ACC112 (cell line): ENCODE measurements around the gene TMEM220.
"Not testable (repeated sequence)": the region's sequence is repeated elsewhere in the genome, so short reads cannot be mapped to it uniquely, and the experiment has no call there.

Experiments used
- H2AFZ ChIP-seq: fragments of 200-600 bp; sonication (generic); one replicate; pipeline ENCODE4 v1.6.0; 2017; ENCODE audit warnings: antibody characterized with exemption, low read length; ENCODE audit not compliant: unreplicated experiment
- H3K27ac ChIP-seq: fragments of 200-600 bp; sonication (generic); 2 replicates; pipeline ENCODE4 v1.5.1; 2014; ENCODE audit warnings: low read depth, mild to moderate bottlenecking, antibody characterized with exemption, low read length, moderate library complexity
- H3K27me3 ChIP-seq: fragments of 200-600 bp; sonication (generic); 2 replicates; pipeline ENCODE4 v1.6.1; 2014; ENCODE audit warnings: mild to moderate bottlenecking, antibody characterized with exemption, low read length, moderate library complexity, mixed read lengths; ENCODE audit not compliant: insufficient read depth
- H3K36me3 ChIP-seq: fragments of 200-600 bp; sonication (generic); 2 replicates; pipeline ENCODE4 v1.6.1; 2016; ENCODE audit warnings: mild to moderate bottlenecking, antibody characterized with exemption, low read length, moderate library complexity, mixed read lengths; ENCODE audit not compliant: insufficient read depth
- H3K4me1 ChIP-seq: fragments of 200-600 bp; sonication (generic); one replicate; pipeline ENCODE4 v1.6.1; 2016; ENCODE audit warnings: low read length, mixed read lengths; ENCODE audit not compliant: insufficient read depth, unreplicated experiment, control insufficient read depth
- H3K4me3 ChIP-seq: fragments of 200-600 bp; sonication (generic); 2 replicates; pipeline ENCODE4 v1.5.1; 2014; ENCODE audit warnings: mild to moderate bottlenecking, low read depth, low read length
- H3K79me2 ChIP-seq: fragments of 200-600 bp; sonication (generic); one replicate; pipeline ENCODE4 v1.6.0; 2016; ENCODE audit warnings: low read length; ENCODE audit not compliant: control insufficient read depth, unreplicated experiment, insufficient read depth

Gene TMEM220

DNA sequence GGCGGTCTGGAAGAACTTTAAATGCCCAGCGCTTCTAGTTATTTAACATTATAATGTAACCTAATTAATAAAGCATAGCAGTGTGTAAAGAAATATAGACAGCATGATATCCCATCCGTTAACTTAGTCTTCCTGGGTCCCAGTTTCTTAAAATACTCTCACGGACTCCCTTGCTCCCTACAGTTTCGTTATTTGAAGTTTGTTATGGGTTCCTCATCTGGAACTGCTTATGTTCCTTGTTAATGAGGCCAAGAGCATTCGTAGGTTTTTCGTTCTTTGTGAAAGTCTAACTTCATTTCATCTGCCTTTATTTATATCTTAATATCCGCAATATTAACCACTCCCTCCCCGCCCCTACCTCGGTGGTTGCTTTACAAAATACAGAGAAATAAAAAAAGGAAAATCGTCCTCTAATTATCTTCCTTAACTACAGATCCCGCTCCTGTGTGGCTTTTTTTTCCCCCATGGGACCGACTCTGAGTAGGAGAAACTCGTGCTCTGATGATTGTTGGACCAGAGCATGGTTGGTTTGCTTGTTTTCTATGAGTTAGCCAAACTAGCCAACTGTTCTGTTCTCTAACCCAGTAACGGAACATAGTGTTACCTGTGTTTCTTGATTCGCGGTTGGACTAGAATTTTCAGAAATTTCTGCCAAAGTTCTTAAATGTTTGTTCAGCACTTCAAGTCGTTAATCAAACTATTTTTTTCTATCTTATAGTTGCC is 31.6 kb downstream of the TMEM220 start:
- Histone ChIP-seq H3K36me3 (peaks cover 5% of the 10 kb centered on the region; the same call in 1 of the 2 replicates), H3K4me1 (peaks cover 28% of the 10 kb centered on the region), H3K27ac (peak overlapping the region; percentile 87), H3K79me2 (peaks cover 65% of the 10 kb centered on the region), H3K27me3 (no peaks in the 10 kb centered on the region), H3K4me3 (peak overlapping the region; percentile 94), H2AFZ (peak overlapping the region; percentile 70)

DNA sequence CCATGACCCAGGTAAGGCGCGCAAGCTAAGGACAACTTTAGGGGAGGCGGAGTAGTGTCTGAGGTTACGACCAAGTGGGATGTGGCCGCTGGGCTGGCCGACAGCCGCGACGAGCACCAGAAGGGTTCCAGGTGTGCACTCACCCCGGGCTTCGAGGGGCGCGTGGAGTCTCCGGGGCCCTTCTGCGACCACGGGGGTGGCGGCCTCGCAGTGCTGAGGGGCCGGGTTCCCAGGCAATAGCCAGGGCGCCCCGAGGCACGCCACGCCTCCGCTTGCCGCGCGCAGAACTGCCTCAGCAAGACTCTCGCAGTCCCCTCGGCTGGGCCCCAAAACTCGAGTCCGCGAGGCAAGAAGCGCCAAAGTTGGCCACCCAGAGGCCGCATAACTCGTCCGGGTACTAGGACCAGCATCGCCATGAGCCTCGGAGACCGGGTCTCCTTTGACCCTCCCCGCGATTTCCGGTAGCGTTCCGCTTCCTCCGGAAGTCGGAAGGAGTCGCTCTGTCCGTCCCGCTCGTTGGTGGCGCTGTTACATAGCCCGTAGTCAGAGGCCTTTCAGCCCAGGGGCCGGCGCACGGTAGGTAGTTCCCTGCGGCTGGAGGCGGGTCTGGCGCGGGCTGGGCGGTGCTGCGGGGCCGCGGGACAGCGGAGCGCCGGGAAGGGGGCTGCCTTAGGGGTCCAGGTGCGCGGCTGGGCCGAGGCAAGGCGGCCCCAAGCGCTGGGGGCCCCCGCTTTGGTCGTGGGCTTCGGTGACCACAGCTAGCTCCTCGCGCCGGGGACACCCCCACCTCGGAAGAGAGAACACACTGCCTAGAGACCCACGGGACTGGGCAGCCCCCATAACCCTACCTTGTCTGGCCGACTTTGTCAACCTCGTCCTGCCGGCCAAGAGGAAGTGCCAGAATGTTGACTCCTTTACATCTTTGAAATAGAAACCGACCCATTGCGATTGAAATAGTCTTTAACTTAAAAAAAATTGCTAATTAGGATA is 32.4 kb downstream of the TMEM220 start, which contains the start of the genes ADPRM and SCO1:
Gene ADPRM, plus strand, starts transcription at position 503 of the 990 bp plus-strand sequence. CDS start 7,333 bp downstream, outside the sequence.
Gene SCO1, minus strand, starts transcription at position 442 of the 990 bp plus-strand sequence. Its CDS starts 26 bp downstream, at position 416.
- Histone ChIP-seq H3K27me3 (no peaks in the 10 kb centered on the region), H3K4me1 (peaks cover 23% of the 10 kb centered on the region), H3K27ac (peak within 1 kb of the TSS; percentile 87), H3K4me3 (peak within 1 kb of the TSS; percentile 94), H2AFZ (peak within 1 kb of the TSS; percentile 85), H3K36me3 (peaks cover 13% of the 10 kb centered on the region), H3K79me2 (peaks cover 68% of the 10 kb centered on the region)

DNA sequence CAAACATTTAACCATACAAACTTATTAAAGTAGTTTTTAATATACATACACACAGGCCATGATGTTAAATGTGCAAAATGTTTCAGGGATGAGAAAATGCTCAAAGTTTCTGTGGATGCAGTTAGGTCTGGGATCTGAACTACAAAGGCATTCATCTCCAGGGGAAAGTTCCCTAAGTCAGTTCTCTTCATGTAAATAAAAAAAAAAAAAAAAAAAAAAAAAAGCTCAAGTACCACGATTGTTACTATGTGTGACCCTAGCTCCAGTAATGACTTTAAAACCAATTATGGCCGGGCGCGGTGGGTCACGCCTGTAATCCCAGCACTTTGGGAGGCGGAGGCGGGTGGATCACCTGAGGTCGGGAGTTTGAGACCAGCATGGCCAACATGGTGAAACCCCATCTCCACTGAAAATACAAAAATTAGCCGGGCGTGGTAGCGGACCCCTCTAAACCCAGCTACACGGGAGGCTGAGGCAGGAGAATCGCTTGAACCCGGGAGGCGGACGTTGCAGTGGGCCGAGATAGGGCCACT is 33.9 kb downstream of the TMEM220 start:
- Histone ChIP-seq H3K4me3 (peak overlapping the region; percentile 94), H3K36me3 (peaks cover 27% of the 10 kb centered on the region), H3K4me1 (peaks cover 18% of the 10 kb centered on the region), H3K79me2 (peaks cover 71% of the 10 kb centered on the region)
- H3K27me3 ChIP-seq, H3K27ac ChIP-seq, H2AFZ ChIP-seq: not testable (repeated sequence)

DNA sequence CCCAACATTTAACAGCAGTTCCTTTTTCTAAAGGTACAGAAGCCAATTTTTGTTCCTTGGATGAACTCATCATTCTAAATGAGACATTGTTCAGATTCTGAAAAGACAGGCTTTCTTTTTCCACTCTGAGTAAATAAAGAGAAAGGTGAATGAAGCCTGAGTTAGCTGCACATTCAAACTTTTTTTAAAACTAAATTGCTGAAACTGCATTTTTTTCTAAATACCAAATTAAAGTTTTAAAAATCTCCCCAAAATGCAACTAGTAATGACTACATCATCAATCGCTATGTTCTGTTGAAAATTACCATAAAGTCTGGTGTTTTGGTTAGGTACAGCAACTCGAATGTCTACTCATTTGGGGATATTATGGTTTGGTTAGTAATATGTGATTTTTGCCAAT is 42.3 kb downstream of the TMEM220 start:
- Histone ChIP-seq H3K27me3 (no peaks in the 10 kb centered on the region), H3K79me2 (peaks cover 43% of the 10 kb centered on the region), H3K27ac (no peak overlapping the region), H3K4me3 (no peak overlapping the region), H2AFZ (no peak overlapping the region), H3K36me3 (peaks cover 53% of the 10 kb centered on the region), H3K4me1 (no peaks in the 10 kb centered on the region)

DNA sequence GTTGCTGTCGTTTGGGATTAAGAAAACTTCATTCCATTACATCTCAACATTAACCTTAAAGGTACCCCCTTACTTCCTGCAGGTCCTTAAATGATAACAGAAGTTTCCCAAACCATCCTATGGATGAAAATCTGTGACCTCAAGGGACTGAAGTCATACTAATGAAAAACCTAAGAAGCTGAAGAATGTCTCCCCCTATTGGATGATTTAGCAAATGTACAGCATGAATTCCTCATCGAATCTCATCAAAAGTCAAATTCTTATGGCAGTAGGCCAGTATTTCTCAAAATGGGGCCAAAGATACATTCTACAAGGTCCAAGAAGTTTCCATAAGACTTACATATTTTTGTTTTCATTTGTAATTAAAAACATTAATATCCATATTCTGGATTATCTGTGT is 46.0 kb downstream of the TMEM220 start:
- H3K4me3 ChIP-seq = no peak overlapping the region
- H2AFZ ChIP-seq = no peak overlapping the region
- H3K79me2 ChIP-seq = peaks cover 14% of the 10 kb centered on the region
- H3K27me3 ChIP-seq = no peaks in the 10 kb centered on the region
- H3K27ac ChIP-seq = no peak overlapping the region
- H3K4me1 ChIP-seq = no peaks in the 10 kb centered on the region
- H3K36me3 ChIP-seq = peaks cover 53% of the 10 kb centered on the region

DNA sequence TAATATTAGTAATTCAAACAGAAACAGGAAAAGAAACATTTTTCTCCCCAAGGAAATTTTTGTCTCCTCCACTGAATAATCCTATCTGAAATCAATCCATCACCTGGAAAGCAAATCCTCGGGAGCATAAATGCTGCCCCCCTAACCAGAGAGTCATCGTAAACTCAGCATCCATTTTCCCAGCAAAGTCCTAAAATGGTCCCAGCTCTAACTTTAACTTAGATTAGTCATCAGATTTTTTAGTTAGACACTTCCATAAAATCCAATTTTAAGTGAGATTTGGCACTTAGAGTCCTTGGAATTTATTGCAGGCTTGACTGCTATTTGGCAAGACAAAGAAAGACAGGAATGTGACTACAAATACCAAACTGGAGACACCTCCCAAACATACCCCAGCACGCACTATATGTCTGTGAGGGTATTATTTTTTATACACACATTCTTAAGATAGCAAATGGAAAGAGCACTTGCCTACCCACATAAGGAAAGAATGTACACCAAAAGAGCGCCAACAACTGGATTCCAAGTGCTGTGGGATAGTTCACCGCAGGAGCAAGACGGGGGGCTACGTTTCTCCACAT is 47.9 kb downstream of the TMEM220 start:
- H3K36me3 ChIP-seq = peaks cover 55% of the 10 kb centered on the region
- no peak overlapping the region for H3K27ac ChIP-seq
- H2AFZ ChIP-seq = no peak overlapping the region
- no peak overlapping the region for H3K4me3 ChIP-seq
- no peaks in the 10 kb centered on the region for H3K27me3 ChIP-seq
- H3K79me2 ChIP-seq = peaks cover 3% of the 10 kb centered on the region
- H3K4me1 ChIP-seq = no peaks in the 10 kb centered on the region

DNA sequence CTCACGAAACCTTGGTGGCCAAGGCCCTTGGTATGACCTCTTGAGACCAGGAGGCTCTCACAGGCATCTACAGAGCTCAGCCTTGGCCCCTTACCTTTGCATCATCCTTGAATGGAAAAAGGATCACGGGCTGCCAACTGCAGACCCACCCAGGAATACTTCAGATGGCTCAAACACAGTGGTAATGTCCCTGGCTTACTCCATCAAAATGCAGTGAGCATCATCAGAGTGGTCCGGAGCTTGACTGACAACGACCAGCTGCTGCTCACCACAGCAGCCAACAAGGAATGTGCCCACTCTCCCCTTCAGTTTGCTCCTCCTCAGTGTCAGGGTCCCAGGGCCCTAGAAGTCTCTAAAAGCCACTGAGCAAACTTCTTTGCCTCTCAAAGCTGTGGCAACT is 55.1 kb downstream of the TMEM220 start:
- Histone ChIP-seq H3K36me3 (peaks cover 14% of the 10 kb centered on the region), H3K4me1 (no peaks in the 10 kb centered on the region), H3K27me3 (no peaks in the 10 kb centered on the region), H2AFZ (no peak overlapping the region), H3K79me2 (no peaks in the 10 kb centered on the region), H3K4me3 (no peak overlapping the region), H3K27ac (no peak overlapping the region)

DNA sequence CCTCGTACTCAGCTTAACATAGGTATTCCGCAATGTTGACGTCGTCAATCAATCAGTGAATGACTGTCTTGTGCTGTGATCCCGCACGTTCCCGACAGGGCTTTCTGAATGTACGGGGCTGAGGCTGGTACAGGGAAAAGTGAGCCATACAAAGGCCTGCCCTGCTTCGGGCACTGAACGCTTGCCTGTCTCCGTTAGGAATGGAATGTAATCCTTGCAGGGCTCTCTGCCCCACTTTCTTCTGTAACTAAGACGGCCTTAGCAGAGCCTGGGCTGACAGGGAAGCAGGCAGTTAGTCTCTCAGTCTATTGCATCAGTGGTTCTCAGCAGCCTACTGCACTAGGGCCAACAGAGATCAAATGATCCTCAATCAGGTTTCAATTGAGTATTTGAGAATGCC is 56.5 kb downstream of the TMEM220 start:
- H3K4me1 ChIP-seq = peaks cover 5% of the 10 kb centered on the region
- H3K36me3 ChIP-seq = 0 out of 2 replicates have a peak, but pooled peaks cover 4% of the 10 kb centered on the region
- no peak overlapping the region for H3K4me3 ChIP-seq
- H2AFZ ChIP-seq = no peak overlapping the region
- no peaks in the 10 kb centered on the region for H3K79me2 ChIP-seq
- H3K27ac ChIP-seq = no peak overlapping the region
- H3K27me3 ChIP-seq = no peaks in the 10 kb centered on the region

DNA sequence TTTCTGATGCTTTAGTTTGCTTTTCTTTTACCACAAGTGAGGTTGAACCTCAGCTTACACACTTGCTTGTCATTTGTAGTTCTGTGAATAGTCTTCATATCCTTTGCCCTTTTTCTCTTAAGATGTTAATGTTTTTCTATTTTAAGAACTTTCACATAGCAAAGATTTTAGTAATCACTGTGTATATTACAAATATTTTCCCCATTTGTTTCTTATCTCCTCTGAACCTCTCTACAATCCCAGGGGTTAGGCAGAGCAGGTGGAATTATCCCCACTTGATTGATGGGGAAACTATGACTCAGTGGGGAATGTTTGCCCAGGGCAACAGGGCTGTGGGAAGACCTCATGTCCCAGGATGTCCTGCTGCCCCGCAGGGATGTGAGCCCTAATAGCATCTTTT is 61.0 kb downstream of the TMEM220 start:
- Histone ChIP-seq H3K4me1 (peaks cover 5% of the 10 kb centered on the region), H3K79me2 (no peaks in the 10 kb centered on the region), H2AFZ (no peak overlapping the region), H3K4me3 (no peak overlapping the region), H3K27me3 (no peaks in the 10 kb centered on the region), H3K27ac (no peak overlapping the region; the same call in 1 of the 2 replicates), H3K36me3 (no peaks in the 10 kb centered on the region)

DNA sequence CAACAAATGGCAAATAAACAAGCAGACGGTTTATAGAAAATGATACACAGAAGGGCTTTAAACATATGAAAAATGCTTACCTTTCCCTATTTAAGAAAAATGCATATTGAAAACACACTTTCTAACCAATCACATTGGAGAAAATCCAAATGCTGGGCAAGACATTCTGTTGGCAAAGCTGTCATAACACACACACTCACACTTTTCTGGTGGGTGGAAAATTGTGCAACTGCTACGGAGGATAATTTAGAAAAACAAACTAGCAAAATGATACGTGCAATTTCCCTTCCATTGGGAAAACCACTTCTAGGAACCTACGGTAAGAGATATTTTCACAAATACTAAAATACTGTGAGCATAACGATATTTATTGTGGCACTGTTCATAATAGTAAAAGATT is 62.9 kb downstream of the TMEM220 start:
- Histone ChIP-seq H3K79me2 (no peaks in the 10 kb centered on the region), H3K27ac (no peak overlapping the region)

More for the DNA sequence above, 62.9 kb downstream of the TMEM220 start:
- H3K36me3 ChIP-seq = no peaks in the 10 kb centered on the region
- no peaks in the 10 kb centered on the region for H3K27me3 ChIP-seq
- H2AFZ ChIP-seq = no peak overlapping the region
- H3K4me1 ChIP-seq = peaks cover 5% of the 10 kb centered on the region
- H3K4me3 ChIP-seq = no peak overlapping the region
